Skeletal muscle tissue (tissue), 4 donors: ENCODE data around the gene KLHL29. TPM values are rescaled to one million over a fixed set of nuclear protein-coding genes. Genes with fewer than 3 reads are reported as not detected.

Source experiments
- H3K27ac ChIP-seq: one replicate; pipeline ENCODE4 v1.7.0; 2013; ENCODE audit warnings: mild to moderate bottlenecking, low read depth, low read length, inconsistent platforms
- H3K27me3 ChIP-seq, 3 donors: one replicate each; pipeline ENCODE4 v1.7.0; 2013; ENCODE audit warnings: low read length in 3 of 3; ENCODE audit not compliant: control insufficient read depth in 3 of 3, insufficient read depth in 3 of 3
- H3K36me3 ChIP-seq, 3 donors: one replicate each; pipeline ENCODE4 v1.7.0; 2013; ENCODE audit warnings: low read length in 3 of 3; ENCODE audit not compliant: control insufficient read depth in 3 of 3, insufficient read depth in 3 of 3
- H3K4me1 ChIP-seq, 3 donors: one replicate each; pipeline ENCODE4 v1.7.0; 2013; ENCODE audit warnings: low read length in 3 of 3, mild to moderate bottlenecking in 3 of 3; ENCODE audit not compliant: control insufficient read depth in 3 of 3, insufficient read depth in 3 of 3
- H3K4me3 ChIP-seq, 3 donors: one replicate each; pipeline ENCODE4 v1.7.0; 2013; ENCODE audit warnings: low read length in 3 of 3
- H3K9ac ChIP-seq, 3 donors: one replicate each; pipeline ENCODE4 v1.7.0; 2013; ENCODE audit warnings: low read length in 3 of 3, mild to moderate bottlenecking in 3 of 3, moderate library complexity in 2 of 3, low read depth in 1 of 3
- H3K9me3 ChIP-seq, 3 donors: one replicate each; pipeline ENCODE4 v1.7.0; 2013; ENCODE audit warnings: low read length in 3 of 3; ENCODE audit not compliant: control insufficient read depth in 3 of 3
- total RNA-seq: library from RNA; depleted of rRNA; stranded (reverse); fragments of >200 nt; gene quantifications from one replicate; pipeline ENCODE4 v1.2.3, GENCODE V29; 2014
- donor health status: Osteomylitis.

Gene KLHL29
- total RNA-seq, 1 donor from 2014 or later: 3.7 TPM

DNA sequence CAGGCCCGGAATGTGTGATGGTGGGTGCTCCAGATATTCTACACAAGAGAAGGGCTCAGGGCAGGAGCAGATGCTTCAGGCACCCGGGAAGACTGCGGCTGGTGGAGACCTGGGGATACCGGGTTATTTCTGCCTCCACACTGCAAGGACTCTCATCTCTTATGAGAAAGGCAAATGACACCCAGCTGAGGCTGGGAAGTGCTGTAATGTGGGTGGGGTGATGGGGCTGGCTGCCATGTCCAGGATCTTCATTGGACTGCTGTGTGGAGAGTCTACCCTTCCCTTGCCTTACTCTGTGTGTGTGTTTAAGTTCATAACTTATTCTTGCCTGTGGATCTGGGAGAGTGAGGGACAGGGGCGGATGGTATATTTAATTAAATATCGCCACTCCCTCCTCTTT lies 124.1 kb downstream of the KLHL29 start:
- no peaks in the 10 kb centered on the region for H3K9me3 ChIP-seq
- H3K27me3 ChIP-seq: no peaks in the 10 kb centered on the region
- no peak overlapping the region for H3K27ac ChIP-seq
- peaks cover 18 to 23% (median 21%) of the 10 kb centered on the region in 3 donors for H3K4me1 ChIP-seq
- H3K9ac ChIP-seq: no peak overlapping the region
- no peak overlapping the region for H3K4me3 ChIP-seq
- no peaks in the 10 kb centered on the region for H3K36me3 ChIP-seq

DNA sequence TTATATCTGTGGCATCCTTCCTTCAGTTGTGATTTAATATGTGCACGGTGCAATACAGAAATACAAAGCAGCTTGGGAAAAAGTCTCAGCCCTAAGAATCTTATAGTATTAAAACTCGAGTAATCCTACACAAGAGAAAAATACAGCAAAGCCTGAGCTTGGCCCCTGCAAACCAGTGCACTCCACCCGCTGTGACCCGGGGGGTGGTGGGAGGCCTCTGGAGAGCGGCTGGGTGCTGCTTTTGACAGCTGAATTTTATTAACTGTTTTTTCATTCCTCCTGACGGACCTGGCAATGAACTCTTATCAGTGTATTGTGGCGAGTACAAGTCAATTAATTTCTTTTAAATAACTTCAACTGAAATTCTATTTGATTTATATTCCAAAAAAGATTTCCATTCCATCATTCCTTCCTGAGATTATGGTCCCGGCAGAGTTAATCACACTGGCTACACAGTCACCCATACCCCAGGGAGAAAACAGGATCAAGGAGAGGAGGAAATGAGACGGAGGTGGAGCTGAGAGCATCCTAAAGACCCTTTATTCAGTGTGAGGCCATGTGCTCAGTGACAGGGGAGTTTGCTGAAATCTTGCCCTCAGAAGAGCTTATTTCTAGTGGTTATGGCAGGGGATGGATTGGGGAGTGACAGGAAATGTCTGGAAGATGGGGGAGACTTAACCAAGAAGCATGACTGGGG lies 124.8 kb downstream of the KLHL29 start:
- Histone ChIP-seq H3K4me3 (no peak overlapping the region), H3K4me1 (peaks cover 24 to 29% (median 26%) of the 10 kb centered on the region in 3 donors), H3K27me3 (no peaks in the 10 kb centered on the region), H3K9ac (no peak overlapping the region), H3K36me3 (no peaks in the 10 kb centered on the region), H3K9me3 (no peaks in the 10 kb centered on the region), H3K27ac (no peak overlapping the region)

DNA sequence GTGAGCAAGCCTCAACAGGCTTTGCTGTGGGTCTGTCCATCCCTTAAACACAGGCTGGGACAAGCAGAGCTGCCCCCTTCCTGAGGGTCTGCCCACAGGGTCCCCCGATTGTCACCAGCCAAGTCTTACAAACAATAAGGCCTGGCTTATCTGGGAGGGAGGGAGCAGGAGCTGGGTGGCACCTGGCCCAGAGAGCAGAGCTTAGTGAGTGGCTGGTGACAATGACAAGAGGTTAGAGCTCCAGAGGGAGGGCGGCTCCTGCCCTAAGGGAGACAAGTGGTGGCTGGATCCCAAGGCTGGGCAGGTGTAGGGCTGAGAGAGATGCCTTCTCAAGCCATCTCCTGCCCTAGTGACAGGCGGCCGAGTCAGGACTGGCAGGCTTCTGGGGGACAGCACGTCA lies 125.5 kb downstream of the KLHL29 start:
- Histone ChIP-seq H3K9ac (no peak overlapping the region), H3K4me1 (peaks cover 27 to 36% (median 30%) of the 10 kb centered on the region in 3 donors), H3K36me3 (no peaks in the 10 kb centered on the region), H3K9me3 (no peaks in the 10 kb centered on the region), H3K4me3 (no peak overlapping the region), H3K27me3 (no peaks in the 10 kb centered on the region), H3K27ac (no peak overlapping the region)

DNA sequence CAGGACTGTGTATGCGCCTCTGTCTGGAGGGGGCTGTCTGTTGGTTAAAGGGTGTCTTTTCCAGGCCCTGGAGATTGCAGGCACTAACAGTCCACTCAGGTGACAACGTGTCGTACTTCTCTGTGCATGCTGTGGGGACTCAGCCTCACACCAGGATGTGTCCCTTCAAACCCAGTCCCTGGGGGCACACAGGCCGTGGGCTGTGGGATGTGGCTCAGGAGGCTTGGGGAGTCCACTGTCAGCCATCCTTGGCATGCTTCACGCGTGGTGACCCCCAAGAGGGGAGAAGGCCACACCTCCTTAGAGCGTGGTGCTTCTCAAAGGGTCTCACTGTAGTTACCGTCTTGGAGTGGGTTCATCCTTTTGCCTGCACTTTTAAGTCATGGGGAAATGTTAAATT lies 127.8 kb downstream of the KLHL29 start:
- no peak overlapping the region for H3K27ac ChIP-seq
- H3K9me3 ChIP-seq: no peaks in the 10 kb centered on the region
- H3K9ac ChIP-seq: no peak overlapping the region
- no peaks in the 10 kb centered on the region for H3K36me3 ChIP-seq
- H3K4me3 ChIP-seq: no peak overlapping the region
- peaks cover 32 to 43% (median 36%) of the 10 kb centered on the region in 3 donors for H3K4me1 ChIP-seq
- no peaks in the 10 kb centered on the region for H3K27me3 ChIP-seq

DNA sequence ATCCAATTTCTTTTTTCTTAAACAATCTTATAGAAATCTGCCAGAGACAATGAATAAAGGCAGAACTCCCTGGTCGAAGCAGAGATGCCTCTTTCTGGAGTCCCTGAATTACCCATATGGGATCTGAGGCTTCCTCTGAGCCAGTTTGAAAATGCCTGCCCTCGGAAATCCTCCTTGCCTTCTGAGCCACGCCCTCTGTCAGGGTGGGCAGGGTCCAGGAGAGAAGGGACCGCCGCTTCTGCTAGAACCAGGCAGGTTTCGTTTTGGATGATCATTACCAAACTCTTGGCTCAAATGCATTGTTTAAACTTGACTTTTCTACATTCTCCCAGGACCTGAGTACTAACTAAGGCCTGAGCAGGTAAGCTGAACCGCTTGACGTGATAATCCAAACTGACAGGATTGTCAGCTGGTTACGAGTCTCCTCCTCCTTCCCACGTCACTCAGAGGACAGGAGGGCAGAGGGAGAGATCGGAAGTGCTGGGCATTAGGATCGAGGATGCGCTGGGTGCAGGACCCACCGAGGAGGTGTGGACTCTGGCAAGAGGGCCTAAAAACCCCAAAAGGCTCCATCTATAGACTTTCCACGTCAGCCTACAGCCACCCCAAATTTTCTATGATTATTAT lies 128.4 kb downstream of the KLHL29 start:
- Histone ChIP-seq H3K27ac (no peak overlapping the region), H3K9me3 (no peaks in the 10 kb centered on the region), H3K4me3 (no peak overlapping the region), H3K4me1 (peaks cover 38 to 49% (median 42%) of the 10 kb centered on the region in 3 donors), H3K9ac (no peak overlapping the region), H3K36me3 (no peaks in the 10 kb centered on the region), H3K27me3 (no peaks in the 10 kb centered on the region)

DNA sequence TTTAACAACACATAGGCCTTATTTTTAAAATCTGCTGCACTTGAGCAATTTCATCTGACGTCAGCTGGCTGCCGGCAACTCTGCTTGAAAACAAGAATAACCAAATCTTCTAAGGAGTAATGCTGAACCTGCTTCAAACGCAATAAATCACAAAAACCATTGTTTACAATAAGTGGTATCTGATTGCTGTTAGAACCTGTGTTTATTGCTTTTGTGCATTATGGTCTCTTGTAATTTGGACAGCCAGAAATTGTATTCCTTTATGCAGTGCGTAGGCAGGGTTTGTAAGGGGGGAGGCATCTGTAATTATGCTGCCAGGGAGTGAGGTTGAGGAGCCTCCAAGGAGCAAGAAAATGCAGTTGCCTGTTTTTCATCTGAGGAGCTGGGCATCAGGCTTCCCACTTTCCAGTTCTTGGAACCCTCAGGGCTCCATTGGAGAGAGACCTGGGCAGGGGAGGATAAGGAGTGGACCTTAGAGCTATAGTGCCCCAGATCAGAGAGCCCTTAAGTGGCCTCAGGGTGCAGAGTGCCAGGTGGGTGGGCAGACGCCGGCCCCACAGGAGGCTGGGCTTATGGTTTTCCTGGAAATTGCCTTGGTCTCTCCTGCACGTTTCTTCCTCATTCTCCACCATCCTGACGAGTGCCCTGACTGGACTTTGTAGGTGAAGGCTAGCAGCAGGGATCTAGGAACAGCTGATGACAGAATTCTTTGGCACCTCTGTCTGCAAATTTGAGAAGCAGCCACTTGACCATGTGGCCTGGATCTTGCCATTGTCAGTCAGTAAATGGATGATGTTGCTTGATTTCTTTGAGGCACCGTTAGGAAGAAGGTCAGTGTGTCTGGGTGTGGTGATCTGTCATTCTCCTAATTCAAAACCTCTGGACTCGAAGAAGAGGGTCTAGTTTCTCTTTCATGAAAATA lies 129.2 kb downstream of the KLHL29 start:
- H3K9ac ChIP-seq: peak overlapping the region in 1 of 3 donors; percentile 36
- H3K27ac ChIP-seq: peak overlapping the region; percentile 10
- H3K27me3 ChIP-seq: no peaks in the 10 kb centered on the region
- H3K9me3 ChIP-seq: no peaks in the 10 kb centered on the region
- H3K4me1 ChIP-seq: peaks cover 45 to 56% (median 49%) of the 10 kb centered on the region in 3 donors
- no peaks in the 10 kb centered on the region for H3K36me3 ChIP-seq
- no peak overlapping the region for H3K4me3 ChIP-seq

DNA sequence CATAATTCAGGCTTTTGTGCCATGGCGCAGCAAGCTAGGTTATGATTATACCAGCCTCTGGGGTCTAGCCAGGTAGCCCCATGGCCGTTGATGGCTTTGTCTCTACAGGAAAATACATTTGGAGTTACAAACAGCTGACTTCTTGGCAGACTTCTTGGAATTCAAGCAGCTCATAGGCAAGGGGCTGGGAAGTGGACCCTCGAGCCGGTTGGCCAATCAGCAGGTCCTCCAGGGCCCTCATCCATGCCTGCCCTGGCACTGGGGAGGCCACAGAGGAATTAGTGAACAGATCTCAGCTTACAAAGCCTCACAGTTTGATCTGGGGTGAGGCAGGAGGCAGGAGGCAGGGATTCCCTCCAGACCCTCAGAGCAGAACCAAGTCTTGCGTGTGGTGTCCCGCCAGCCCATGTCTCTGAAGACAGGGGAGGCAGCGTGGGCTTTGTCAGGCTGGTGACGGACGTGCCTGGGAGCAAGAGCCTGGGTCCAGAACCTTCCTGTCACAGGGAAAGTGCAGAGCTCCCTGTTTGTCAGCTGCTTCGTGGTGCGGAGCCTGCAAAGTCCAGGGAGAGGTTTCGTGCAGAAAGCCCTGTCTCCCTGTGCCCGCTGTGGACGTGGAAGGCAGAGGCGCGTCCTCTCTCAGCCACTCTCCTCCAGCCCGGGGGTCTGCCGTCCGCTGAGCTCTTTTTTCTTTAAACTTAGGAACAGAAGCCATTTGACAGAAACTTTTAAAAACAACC lies 131.7 kb downstream of the KLHL29 start:
- H3K4me3 ChIP-seq: no peak overlapping the region
- H3K27ac ChIP-seq: no peak overlapping the region
- H3K36me3 ChIP-seq: no peaks in the 10 kb centered on the region
- H3K4me1 ChIP-seq: peaks cover 63 to 79% (median 63%) of the 10 kb centered on the region in 3 donors
- no peaks in the 10 kb centered on the region for H3K9me3 ChIP-seq
- no peak overlapping the region for H3K9ac ChIP-seq
- no peaks in the 10 kb centered on the region for H3K27me3 ChIP-seq

DNA sequence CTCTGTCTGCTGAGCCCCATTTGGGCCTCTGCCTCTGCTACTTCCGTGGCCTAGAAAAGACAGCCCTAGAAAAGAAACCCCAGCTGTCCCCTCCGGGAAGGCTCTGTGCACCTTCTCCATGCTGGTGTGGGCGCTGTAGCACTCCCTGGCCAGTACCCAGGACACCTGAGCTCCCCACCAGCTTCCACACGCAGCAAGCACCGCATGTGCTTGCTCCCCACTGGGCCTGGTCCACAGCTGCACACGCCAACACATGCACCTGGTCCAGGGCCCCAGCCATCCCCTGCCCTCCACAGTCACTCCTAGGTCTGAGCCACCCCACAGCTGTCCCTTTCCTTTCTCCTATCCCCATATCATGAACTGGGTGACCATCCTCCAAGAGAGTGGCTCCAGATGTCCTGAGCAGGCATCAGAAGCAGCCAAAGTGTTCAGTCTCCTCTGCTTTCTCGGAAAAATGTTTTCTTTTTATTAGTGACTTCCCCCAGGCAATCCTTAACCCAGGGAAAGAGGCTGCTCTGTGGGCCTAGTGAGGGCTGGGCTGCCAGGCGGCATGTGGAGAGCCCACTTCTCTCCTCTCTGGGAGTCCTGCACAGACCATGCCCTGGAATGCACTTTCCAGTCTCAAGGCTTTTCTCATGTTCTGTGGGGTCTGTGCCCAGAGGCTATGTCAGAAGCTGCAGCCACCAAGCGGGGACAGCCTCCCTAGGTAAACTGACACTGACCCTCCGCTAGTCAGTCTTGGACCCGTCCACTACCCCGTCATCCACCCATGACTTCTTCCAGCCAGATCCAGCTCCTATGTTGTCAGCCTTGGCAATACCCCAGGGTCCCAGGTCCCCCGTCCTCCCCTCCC lies 133.7 kb downstream of the KLHL29 start:
- Histone ChIP-seq H3K9me3 (no peaks in the 10 kb centered on the region), H3K9ac (peak overlapping the region; percentile 11 to 69 (median 45)), H3K27me3 (no peaks in the 10 kb centered on the region), H3K4me1 (peaks cover 68 to 87% (median 73%) of the 10 kb centered on the region in 3 donors), H3K4me3 (peak overlapping the region in 1 of 3 donors; percentile 32), H3K27ac (peak overlapping the region; percentile 82), H3K36me3 (no peaks in the 10 kb centered on the region)

DNA sequence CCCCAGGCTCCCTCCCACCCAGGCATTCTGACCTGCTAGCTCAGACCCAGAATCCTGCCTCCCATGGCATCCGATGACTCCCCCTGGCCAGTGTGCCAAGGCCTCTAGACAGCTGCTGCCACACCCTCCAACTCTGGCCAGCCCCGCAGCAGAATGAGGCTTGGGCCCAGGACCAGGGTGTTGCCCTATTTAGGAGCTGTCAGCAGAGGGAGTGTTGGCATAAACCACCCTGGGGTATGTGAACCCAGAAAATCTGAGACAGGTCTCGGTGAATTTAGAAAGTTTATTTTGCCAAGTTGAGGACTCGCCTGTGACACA lies 134.3 kb downstream of the KLHL29 start:
- H3K27me3 ChIP-seq: no peaks in the 10 kb centered on the region
- peaks cover 68 to 87% (median 73%) of the 10 kb centered on the region in 3 donors for H3K4me1 ChIP-seq
- no peaks in the 10 kb centered on the region for H3K9me3 ChIP-seq
- peak overlapping the region in 2 of 3 donors; percentile 3 to 33 for H3K9ac ChIP-seq
- no peak overlapping the region for H3K4me3 ChIP-seq
- H3K36me3 ChIP-seq: no peaks in the 10 kb centered on the region
- H3K27ac ChIP-seq: peak overlapping the region; percentile 82
